GM21528 (cell line): Measurements from ENCODE around the gene DDN.

ENCODE experiments used
- ATAC-seq: cut with Tn5 transposase; IDR thresholded peaks from one replicate; pipeline ENCODE4 v1.9.1; 2021; ENCODE audit warnings: mild to moderate bottlenecking, moderate library complexity; ENCODE audit not compliant: unreplicated experiment, low FRiP score

DDN gene

DNA sequence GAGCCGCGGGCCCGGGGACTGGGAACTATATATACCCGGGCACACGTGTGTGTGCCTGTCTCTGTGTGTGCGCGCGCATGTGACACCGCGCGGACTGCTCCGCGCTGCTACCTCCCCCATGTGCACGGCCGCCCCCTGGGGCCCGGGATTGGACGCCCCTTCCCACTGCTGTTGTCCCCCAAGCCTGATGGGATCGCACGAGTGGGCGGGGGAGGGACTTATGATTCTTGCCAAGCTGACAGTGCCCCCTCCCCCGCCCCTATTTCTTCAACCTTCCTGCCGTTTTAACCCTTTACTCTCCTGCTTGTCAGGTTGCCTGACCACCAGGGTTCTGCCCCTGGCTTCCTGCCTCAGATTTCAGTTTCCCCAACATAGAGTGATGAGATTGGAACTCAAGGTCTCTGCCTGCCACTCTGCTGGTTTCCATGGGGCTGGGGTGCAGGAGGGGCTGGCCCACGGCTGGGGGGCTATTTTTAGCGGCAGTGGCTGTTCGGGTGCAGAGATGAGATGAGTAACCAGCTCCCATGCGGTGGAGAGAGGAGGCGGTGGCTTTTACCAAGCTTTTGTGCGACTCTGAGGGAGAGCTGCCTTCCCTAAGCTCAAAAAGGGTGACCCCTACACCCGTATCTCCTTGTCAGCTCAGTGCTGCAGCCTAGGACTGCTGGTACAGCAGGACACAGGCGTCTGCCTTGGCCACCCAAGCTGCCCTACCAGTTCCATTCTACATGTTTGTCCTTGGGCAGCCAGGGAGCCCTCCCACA lies at the start of gene DDN:
TSS of gene DDN (minus strand) at position 5 of the 761 bp plus-strand sequence. CDS start 88 bp downstream, outside the sequence.
- ATAC-seq: no peak

DNA sequence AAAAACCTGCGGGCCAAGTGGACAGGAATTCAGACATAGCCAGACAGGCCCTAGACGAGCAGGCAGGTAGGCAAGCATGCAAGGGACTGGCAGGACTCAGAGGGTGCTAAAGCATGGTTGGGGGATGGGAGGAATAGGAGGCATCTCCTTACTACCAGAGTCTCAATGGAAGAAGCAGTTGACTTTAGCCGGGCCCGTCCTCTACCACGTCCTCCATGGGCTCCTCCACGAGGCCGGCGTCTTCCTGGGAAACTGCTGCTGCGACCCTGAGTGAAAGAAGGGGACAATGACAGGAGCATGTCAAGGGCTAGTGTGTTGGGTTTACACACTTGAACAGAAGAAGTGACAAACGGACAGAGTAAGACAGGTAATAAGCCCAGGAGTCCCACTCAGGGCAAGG lies 49.8 kb upstream of the DDN start:
- no peak for ATAC-seq

DNA sequence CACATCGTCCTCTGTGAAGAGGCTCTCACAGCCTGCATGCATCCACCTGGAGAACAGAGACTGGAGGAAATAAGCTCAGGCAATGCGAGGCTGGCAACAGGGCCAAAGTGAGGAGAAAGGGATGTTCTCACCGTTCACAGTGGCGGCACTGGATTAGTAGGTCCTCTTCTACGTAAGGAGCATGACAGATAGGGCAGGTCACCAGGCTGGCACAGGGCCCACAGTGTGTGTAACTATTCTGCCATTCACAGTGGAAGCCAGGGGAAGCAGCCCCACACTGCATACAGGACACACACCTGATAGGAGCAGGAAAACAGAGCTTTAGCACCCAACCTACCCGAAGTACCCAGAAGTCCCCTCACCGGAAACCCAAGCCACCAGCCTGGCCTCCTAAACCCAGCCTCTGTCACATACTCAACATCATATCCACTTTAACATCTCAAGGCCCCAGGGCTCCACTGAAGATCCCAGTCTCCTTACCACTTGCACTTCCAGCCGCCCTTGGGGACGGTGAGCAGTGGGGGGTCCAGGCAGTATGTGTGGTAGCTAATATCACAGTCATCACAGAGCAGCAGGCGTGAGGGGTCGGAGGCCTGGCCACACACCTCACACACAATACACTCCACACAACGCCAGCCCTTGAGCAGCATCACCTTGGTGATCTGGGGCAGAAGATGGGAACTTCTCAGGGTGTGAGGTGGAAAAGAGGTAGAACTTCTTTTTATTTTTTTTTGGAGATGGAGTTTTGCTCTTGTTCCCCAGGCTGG lies 47.1 kb upstream of the DDN start:
- ATAC-seq: no peak

DNA sequence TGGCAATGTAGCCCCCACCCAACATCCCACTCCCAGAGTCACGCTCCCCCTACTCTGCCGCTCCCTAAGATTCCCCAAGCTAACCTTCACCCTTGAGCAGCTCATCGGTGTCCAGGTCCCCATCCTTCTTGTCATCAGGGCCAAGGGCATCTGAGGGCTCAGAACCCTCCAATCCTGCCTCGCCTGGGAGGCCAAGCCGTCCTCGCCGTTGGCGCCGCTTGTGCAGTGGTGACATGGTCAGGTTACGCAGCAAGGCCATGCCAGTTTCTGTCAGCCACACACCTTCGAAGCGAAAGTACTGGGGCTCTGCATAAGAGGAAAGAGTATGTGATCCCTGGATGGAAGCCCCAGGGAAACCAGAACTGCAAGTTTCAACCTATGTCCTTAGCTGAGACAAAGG lies 45.5 kb upstream of the DDN start:
- no peak for ATAC-seq

DNA sequence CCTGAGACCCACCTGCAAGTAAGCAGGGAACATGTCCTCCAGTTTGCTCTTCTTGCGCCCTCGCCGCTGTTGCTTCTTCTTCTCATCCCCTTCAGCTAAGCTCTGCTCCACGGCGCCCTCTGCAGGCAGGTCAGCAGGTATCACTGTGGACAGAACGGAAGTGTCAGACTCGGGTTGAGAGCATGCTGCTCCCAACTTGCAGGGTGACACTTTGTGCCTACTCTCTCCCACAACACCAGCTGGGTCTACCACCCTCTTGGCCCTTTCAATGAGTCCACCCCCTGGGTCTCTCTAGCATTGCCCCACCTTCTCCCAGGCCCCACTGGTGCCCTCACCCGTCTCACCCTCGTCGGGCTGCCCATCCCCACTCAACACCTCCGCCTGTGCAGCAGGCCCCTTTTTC lies 44.7 kb upstream of the DDN start:
- ATAC-seq: no peak

DNA sequence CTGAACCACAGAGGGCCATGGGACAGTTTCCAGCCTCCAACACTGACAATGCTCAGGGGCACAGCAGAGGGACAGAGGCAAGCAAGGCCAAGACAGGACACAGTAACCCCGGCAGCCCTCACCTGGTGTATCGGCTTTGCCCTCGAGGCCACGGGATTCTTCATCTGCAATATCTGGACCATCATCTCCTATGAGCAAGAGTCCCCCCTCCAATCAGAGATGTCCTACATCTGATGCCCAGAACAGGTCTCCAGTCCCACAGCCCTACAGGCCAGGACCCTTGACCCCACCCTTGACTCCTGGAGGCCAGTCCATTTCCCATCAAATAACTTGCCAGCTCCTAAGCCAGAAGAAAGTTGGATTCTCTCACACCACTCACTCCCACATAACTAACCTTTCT lies 44.1 kb upstream of the DDN start:
- ATAC-seq: no peak

DNA sequence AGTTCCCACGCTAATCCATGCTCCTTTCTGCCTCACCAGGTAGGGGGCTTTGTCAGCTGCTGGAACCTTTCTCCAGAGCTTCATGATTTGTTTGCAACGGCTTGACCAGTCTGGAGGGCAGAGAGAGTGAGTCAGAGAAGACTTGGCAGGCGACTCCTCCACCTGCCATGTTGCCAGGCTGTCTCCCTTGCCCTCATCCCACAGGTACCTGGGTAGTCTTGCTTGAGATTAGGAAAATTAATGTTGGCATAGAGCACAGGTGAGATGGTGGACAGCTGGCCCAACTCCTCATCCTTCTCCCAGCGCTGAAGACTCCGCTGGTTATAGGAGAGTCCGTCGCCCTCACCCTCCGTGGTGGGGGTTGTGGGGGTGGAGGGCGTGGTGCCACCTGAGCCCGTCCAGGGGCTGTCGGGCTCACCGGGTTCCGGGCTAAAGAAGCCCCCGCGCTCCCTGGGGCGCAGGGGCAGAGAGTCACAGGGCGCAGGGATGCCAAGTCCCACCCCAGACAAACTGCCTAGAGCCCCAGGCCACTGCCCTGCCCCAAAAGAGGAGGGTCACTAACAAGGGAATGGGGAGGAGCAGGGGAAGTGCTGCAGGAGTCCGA lies 42.8 kb upstream of the DDN start:
- ATAC-seq: no peak

DNA sequence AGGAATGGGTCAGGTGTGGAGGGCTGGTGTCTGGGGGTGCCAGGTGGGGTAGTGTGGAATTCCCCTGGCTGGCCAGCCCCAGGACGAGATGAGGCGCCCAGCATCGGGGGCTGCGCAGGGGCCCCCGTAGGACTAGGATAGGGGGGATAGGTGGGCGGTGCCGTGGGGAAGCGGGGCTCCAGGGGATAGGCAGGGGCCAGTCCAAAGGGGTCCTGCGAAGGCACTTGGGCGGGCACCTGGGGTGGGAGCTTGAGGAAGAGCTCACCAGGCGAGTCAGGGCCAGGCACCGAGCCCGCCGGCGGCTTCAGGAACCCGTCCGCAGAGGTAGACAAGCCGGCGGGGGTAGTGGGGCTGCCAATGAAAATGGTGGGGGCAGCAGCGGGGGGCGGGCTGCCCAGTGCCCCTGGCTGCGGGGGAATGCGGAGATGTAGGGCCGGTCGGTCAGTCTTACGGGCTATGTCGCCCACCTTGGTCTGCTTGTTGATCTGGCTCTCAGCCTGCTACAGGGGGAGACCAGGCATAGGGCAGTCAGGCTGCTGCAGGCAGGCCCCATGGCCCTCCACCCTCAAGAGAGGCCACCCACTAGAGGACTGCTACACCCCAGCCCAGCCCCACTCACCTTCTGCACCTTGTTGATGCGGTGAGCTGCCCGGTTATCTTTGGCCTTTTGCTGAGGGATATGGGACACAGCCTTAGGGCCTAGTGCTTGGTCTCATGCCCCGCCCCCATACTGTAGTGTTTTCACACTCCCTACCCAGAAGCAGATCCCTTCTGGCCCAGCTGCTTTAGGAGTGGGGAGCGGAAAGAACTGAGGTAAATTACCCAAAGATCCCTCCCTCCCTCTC lies 42.1 kb upstream of the DDN start:
- no peak for ATAC-seq

DNA sequence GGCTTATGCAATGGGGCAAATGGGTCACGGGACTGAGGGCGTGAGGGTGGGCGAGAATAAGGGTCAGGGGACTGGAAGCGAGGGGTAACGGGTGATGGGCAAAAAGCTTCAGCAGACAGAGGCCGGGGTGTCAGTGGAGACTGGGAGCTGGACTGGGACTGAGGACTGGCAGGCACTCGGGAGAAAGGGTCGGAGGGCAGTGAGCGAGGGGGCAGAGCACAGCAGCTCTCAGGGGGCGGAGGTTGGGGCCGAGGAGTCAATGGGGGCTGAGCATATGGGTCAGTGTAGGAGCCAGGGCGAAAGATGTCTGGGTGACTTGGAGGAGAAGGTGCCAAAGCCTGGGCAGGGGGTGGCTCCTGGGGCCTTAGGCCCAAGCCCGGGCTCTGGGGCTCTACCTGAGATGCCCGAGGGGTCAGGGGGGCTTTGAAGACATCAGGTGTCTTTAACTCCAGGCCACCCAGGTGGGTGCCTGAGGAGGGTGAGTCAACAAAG lies 41.2 kb upstream of the DDN start:
- ATAC-seq: no peak

DNA sequence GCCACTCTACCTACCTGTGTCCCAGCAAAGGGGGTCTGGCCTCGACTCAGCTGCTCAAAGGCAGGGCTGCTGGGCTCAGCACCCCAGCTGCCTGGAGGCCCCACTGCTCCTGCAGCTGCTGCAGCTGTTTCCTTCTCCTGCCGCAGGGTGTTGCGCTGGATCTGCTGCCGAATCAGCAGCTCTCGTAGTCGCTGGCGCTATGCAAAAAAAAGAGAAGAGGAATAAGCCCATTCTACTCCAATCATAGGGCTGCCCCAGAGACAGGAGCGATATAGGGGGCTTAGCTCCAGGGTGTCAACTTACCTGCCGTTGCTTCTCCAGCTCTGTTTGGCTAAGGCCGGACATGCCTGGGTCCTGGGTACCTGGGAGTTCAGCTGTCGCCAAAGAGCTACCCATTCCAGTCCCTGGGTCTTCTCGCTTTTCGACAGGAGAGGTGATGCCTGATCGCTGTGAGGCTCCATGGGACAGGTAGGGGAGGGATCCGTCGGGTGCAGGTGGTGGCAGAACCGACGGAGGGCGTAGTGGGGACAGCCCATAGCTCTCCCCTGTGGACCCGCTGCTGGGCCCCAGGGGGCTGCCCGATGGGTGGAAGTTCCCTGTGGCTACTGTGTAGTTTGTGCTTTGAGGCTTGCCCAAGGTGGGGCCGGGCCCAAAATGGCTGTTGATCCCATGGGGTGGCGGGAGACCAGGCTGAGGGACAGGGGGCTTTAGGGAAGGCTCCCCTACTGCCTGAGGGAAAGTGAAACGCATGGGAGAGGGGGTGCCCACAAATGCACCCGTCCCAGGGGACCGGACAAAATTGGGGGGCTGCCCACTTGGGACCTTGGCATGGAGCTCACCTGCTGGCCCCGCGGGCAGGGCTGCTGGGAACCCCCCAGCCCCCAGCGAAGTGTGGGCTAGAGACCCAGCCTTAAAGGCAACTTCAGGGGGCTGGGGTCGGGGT lies 40.5 kb upstream of the DDN start:
- ATAC-seq: no peak

DNA sequence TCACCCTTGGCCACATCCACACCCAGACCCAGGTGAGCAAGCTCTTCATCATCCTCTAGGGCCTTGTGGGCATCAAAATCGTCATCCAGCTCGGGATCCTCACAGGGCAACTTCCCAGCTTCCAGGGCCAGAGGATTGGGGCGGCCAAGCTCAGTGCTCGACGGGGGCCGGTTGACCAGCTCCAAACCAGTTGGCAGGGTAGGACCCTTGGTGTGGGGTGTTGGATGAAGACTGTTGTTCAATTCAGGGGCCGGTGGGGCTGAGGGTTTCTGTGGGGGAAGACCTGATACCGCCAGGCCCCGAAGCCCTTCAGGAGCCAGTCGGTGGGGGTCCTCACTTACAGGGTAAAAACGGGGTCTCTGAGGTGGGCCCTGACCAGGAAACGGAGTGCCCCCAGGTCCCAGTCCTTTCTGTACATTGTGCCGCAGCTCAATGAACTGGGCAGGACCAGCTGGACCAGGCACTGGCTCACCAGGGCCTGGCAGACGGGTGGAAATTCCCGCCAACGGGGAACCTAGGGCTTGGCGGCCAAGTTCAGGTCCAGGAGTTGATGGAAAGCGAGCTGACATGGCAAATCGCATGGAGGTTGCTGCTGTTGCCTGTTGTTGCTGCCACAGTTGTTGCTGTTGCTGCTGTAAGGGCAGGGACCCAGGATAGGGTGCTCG lies 39.2 kb upstream of the DDN start:
- no peak for ATAC-seq

DNA sequence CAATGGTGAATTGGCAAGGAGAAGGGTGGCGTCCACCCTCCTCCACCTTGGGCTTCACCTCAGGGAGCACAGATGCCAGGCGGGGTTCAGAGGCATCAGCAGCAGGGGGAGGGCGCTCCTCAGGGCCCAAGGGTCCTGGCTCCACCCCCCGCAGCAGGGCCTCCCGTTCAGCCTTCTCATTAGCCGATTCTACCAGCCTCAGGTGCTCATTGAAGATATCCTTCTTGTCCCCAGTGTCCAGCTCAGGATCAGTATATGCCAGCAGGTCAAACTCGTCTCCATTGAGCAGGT lies 38.7 kb upstream of the DDN start:
- ATAC-seq: no peak

DNA sequence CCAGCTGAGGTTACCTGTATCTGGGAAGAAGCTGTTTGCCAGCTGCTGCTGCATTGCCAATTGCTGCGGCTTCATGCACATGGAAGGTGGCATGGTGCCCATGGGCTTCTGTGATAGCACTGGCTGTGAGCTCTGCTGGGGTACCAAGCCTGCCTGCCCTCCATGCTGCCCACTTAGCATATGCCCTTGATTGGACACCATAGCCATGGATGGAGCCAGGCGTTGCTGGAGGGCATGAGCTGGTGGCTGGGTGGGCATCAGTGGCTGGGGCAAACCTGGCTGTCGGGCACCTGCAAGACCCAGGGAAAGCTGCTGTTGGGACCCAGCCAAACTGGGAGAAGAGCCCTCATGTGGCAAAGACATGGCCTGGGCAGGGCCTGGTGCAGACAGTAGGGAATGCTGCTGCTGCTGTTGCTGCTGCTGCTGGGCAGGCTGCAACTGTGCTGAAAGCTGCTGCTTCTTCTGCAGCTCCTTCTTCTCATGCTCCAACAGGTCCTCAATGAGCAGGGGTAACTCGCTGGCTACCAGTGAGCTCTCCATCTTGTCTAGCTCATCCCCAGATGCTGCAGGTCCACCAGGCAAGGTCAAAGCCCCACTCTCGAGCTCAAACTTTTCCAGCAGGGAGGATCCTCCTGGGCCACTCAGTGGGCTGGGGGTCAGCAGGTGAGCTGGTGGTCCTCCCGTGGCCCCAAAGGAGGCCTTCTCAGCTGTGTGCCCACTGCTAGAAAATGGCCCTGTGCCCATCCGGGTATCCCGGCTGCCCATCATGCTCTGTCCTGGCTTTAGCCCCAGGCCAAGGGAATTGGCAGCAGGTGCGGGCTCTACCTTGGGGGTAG lies 38.2 kb upstream of the DDN start:
- no peak for ATAC-seq

DNA sequence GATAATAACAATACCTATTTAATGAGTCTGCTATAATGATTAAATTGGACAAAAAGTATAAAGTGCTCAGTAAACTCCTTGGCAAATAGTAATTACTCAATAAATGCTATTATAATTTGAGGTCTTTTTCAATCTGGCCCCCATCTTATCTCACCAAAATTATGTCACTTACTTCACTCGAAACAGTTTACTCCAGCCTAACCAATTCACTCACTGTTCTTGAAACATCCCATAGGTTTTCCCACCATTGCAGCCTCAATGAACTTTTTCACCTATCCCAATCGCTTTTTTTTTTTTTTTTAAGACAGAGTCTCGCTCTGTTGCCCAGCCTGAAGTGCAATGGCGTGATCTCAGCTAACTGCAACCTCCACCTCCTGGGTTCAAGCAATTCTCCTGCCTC lies 36.9 kb upstream of the DDN start:
- no peak for ATAC-seq

DNA sequence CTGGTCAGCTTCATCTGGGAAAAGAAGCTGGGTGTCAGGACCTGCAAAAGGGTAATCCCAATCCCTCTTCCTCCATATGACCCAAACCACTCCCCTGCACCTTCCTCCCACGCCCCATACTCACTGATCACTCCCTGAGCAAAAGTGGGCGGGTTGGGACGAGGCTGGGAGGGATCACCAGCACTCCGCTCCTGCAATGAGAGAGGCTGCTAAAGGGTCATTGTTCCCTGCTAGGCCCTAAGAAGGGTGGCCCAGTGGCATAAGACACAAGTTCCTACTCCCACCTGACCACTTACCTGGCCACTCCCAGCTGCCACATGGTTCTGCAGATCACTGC lies 35.1 kb upstream of the DDN start:
- no peak for ATAC-seq

DNA sequence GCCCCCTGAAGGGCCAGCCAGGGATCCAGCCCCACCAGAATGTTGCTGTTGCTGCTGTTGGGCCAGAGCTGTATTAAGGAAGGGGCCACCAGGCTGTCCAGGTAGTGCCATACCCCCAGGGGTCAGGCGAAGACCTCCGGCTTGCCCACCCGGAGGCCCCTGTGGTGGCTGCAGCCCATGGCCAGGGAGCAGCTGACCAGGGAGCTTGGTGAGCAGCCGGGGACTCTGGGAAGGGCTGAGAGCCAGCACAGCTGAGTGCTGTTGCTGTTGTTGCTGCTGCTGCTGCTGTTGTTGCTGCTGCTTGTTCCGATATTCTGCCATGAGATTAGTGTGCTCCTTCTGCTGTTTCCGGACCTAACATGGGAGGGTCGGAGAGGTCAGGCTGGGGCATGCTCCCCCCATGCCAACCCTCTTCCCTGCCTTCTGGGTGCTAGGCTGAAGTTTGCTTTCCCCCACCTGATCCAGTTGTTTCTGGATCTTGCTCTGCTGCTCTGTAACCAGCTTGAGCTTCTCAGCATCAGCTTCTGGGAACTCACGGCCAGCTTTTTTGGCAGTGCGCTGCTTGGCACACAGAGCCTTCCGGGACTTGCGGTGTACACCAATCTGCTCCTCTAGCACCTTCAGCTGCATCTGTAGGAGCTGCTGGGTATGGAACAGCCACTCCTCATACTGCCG lies 34.6 kb upstream of the DDN start:
- ATAC-seq: no peak

DNA sequence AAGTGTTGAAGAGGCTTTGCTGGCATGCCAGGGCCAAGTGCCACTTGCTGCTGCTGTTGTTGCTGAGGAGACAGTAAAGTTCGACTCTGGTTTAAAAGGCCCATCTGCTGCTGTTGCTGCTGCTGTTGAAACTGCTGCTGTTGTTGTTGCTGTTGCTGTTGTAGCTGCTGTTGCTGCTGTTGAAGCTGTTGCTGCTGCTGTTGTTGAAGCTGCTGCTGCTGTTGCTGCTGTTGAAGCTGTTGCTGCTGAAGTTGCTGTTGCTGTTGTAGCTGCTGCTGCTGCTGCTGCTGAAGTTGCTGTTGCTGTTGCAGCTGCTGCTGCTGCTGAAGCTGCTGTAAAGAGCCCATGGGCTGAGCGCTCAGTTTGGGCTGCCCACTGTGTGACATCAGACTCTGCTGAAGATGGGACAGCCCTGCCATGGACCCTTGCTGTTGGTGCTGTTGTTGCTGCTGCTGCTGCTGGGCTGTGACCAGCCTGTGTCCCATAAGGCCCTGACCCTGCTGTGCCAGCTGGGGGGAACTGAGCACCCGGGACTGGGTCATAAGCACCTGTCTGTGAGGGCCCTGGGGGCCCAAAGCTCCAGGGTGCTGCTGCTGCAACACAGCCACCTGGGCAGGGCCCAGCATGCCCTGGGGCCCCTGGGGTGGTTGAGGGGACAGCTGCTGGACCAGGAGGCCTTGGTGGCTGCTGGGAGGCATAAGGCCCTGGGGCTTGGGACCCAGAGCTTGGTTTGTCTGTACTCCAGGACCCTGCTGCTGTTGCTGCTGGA lies 33.7 kb upstream of the DDN start:
- no peak for ATAC-seq
